OCI-LY7 (cell line): Measurements from ENCODE around the gene BRSK1.

Source experiments
- EZH2phosphoT487 ChIP-seq: fragments of 200-600 bp; sonication (generic); IDR thresholded peaks from 2 replicates; pipeline ENCODE4 v1.6.1; 2018; ENCODE audit warnings: low read depth, borderline replicate concordance, mild to moderate bottlenecking, mixed run types, antibody characterized with exemption, low read length, moderate library complexity, mixed read lengths
- TF ChIP-seq, protein P1 (sequence below): fragments of 200-600 bp; sonication (generic); conservative IDR thresholded peaks from 2 replicates; pipeline ENCODE4 v1.5.1; 2014; ENCODE audit warnings: mild to moderate bottlenecking, antibody characterized with exemption, low read length, moderate library complexity, mixed read lengths

- TF ChIP-seq, protein P1, sequence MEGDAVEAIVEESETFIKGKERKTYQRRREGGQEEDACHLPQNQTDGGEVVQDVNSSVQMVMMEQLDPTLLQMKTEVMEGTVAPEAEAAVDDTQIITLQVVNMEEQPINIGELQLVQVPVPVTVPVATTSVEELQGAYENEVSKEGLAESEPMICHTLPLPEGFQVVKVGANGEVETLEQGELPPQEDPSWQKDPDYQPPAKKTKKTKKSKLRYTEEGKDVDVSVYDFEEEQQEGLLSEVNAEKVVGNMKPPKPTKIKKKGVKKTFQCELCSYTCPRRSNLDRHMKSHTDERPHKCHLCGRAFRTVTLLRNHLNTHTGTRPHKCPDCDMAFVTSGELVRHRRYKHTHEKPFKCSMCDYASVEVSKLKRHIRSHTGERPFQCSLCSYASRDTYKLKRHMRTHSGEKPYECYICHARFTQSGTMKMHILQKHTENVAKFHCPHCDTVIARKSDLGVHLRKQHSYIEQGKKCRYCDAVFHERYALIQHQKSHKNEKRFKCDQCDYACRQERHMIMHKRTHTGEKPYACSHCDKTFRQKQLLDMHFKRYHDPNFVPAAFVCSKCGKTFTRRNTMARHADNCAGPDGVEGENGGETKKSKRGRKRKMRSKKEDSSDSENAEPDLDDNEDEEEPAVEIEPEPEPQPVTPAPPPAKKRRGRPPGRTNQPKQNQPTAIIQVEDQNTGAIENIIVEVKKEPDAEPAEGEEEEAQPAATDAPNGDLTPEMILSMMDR, result no peak
- no peak for TF ChIP-seq EZH2phosphoT487
Observed at GRCh38 chr19:55265173-55265572, 18.6 kb upstream of the BRSK1 start.
